Spleen (tissue), 7 donors: Measurements from ENCODE around the gene TBC1D9.

ENCODE experiments used
- CTCF ChIP-seq, 11 experiments: fragments of 200-600 bp in 7 of 11; fragments of 450-650 bp in 4 of 11; sonication (generic) in 4 of 11; IDR thresholded peaks in 8 of 11; conservative IDR thresholded peaks in 3 of 11; 1 replicate in 7 of 11; 2 replicates in 4 of 11; pipeline versions ENCODE4 v1.4.0 to v1.8.0; 2016 to 2021; ENCODE audit warnings: antibody characterized with exemption in 11 of 11, inconsistent platforms in 4 of 11, mild to moderate bottlenecking in 1 of 11
- POLR2A ChIP-seq, 3 donors: fragments of 450-650 bp; IDR thresholded peaks; one replicate each; pipeline ENCODE4 v1.5.1; 2017; ENCODE audit warnings: antibody characterized with exemption in 3 of 3, mild to moderate bottlenecking in 1 of 3
- POLR2AphosphoS5 ChIP-seq, 3 donors: sonication (generic); formaldehyde crosslinking; IDR thresholded peaks; one replicate each; pipeline ENCODE4 v1.5.1; 2017; ENCODE audit warnings: antibody characterized with exemption in 3 of 3
- donor health status: DM: no; HTN: no; CAD: no; lungs with moderate emphysema.
- donor health status: DM: no; HTN: no; CAD: no.
- donor health status: DM: no; HTN: no; CAD: no.

GRCh38 chr4:140609548-140610425, 146.4 kb downstream of the TBC1D9 start:
- TF ChIP-seq CTCF (IDR thresholded peaks at IDR 0.05 in 8 of 11, conservative IDR thresholded peaks at IDR 0.05 in 3 of 11), result peak in 9 of 11 experiments; percentile 21 to 60 (median 51)
- peak in 1 of 3 donors; percentile 13 for TF ChIP-seq POLR2AphosphoS5 (IDR thresholded peaks at IDR 0.05)
- no peak for TF ChIP-seq POLR2A (IDR thresholded peaks at IDR 0.05)
